ENCODE results near the gene JOSD1.
"Not testable (repeated sequence)": the region's sequence is repeated elsewhere in the genome, so short reads cannot be mapped to it uniquely, and the experiment has no call there.

JOSD1 gene

DNA sequence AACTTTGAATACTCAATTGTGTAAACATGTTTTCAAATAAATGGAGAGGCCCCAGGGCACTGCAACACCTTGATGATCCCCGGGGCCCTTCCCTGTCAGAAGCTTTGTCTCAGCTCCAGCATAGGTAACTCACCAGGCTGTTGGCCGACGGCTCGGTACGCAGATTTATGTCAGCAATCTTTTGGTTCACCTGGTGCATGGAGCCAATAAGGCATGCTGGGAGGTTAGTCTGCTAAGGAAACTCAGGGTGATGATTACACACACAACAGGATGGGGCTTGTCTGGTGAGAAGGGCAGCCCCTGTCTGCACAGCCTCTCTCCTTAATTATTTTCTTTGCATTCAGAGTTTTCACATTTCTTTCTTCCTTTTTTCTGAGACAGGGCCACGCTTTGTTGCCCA lies 55.3 kb downstream of the JOSD1 start:
- H3K9ac ChIP-seq (ENCODE audit: low read depth, low read length, poor library complexity) = no peak overlapping the region
- no peak overlapping the region for H3K4ac ChIP-seq (ENCODE audit: low read length)
- H3K4me3 ChIP-seq (ENCODE audit: low read length in 2 of 2) = no peak overlapping the region

DNA sequence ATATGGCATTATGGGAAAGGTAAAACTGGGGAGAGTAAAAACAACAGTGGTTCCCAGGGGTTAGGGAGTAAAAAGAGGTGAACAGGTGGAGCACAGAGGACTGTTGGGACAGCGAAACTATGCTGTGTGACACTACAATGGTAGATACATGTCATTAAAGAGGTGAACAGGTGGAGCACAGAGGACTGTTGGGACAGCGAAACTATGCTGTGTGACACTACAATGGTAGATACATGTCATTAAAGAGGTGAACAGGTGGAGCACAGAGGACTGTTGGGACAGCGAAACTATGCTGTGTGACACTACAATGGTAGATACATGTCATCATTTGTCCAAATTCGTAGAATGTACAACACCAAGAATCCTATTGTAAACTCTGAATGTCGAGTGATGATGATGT lies 56.5 kb downstream of the JOSD1 start:
- WGBS, 2 donors (ENCODE audit: extremely low coverage in 2 of 2, insufficient read length in 2 of 2, insufficient replicate concordance in 1 of 2) = no CpG with 5 or more reads among the region's 5 CpGs
- not testable (repeated sequence) for DNase-seq (ENCODE audit: low spot score); H3K4me3 ChIP-seq (ENCODE audit: low read length in 2 of 2); H2BK5ac ChIP-seq (ENCODE audit: low read length); H3K4me1 ChIP-seq (ENCODE audit: control insufficient read depth in 2 of 2, insufficient read depth in 1 of 2, low read depth in 1 of 2, low read length in 2 of 2); H4K91ac ChIP-seq (ENCODE audit: low read depth, low read length, poor library complexity); H2AFZ ChIP-seq (ENCODE audit: low read length); H2BK15ac ChIP-seq (ENCODE audit: low read length); H2AK5ac ChIP-seq (ENCODE audit: low read depth, low read length); H3K4ac ChIP-seq (ENCODE audit: low read length); H3K14ac ChIP-seq (ENCODE audit: low read length); H3K9me3 ChIP-seq (replicated peaks in 1 of 2; ENCODE audit: control insufficient read depth in 2 of 2, insufficient read depth in 1 of 2, low read depth in 1 of 2, low read length in 2 of 2); H3K79me1 ChIP-seq (ENCODE audit: low read depth, low read length); H3K23ac ChIP-seq (ENCODE audit: low read depth, low read length, poor library complexity); H3K18ac ChIP-seq (ENCODE audit: low read length); H2BK120ac ChIP-seq (ENCODE audit: low read depth, low read length); H2BK12ac ChIP-seq (ENCODE audit: low read length); H4K8ac ChIP-seq (ENCODE audit: low read depth, low read length); H3K27ac ChIP-seq (replicated peaks; ENCODE audit: low read length); H3K4me2 ChIP-seq (ENCODE audit: insufficient read depth, low read length, poor library complexity, severe bottlenecking); H3K27me3 ChIP-seq (ENCODE audit: control insufficient read depth in 3 of 3, insufficient read depth in 3 of 3, low read depth in 1 of 3, low read length in 3 of 3); H3K9ac ChIP-seq (ENCODE audit: low read depth, low read length, poor library complexity)
- peaks cover 20 to 32% of the 10 kb centered on the region in 2 donors for H3K36me3 ChIP-seq (replicated peaks in 1 of 2; ENCODE audit: control insufficient read depth in 2 of 2, insufficient read depth in 2 of 2, low read length in 2 of 2)

More for the DNA sequence above, 55.3 kb downstream of the JOSD1 start:
- Histone ChIP-seq H2BK12ac (ENCODE audit: low read length) (no peak overlapping the region), H3K36me3 (replicated peaks in 1 of 2; ENCODE audit: control insufficient read depth in 2 of 2, insufficient read depth in 2 of 2, low read length in 2 of 2) (peaks cover 21 to 36% of the 10 kb centered on the region in 2 donors), H3K23ac (ENCODE audit: low read depth, low read length, poor library complexity) (no peak overlapping the region), H3K18ac (ENCODE audit: low read length) (no peak overlapping the region), H2BK120ac (ENCODE audit: low read depth, low read length) (no peak overlapping the region), H3K9me3 (replicated peaks in 1 of 2; ENCODE audit: control insufficient read depth in 2 of 2, insufficient read depth in 1 of 2, low read depth in 1 of 2, low read length in 2 of 2) (peaks cover 0 to 2% of the 10 kb centered on the region in 2 donors), H3K4me2 (ENCODE audit: insufficient read depth, low read length, poor library complexity, severe bottlenecking) (no peak overlapping the region), H3K14ac (ENCODE audit: low read length) (no peak overlapping the region), H4K91ac (ENCODE audit: low read depth, low read length, poor library complexity) (no peak overlapping the region), H3K27ac (replicated peaks; ENCODE audit: low read length) (no peak overlapping the region), H2BK15ac (ENCODE audit: low read length) (no peak overlapping the region), H2BK5ac (ENCODE audit: low read length) (no peak overlapping the region), H3K27me3 (ENCODE audit: control insufficient read depth in 3 of 3, insufficient read depth in 3 of 3, low read depth in 1 of 3, low read length in 3 of 3) (no peaks in the 10 kb centered on the region), H3K79me1 (ENCODE audit: low read depth, low read length) (no peaks in the 10 kb centered on the region), H2AFZ (ENCODE audit: low read length) (no peak overlapping the region), H3K4me1 (ENCODE audit: control insufficient read depth in 2 of 2, insufficient read depth in 1 of 2, low read depth in 1 of 2, low read length in 2 of 2) (no peaks in the 10 kb centered on the region), H2AK5ac (ENCODE audit: low read depth, low read length) (no peak overlapping the region), H4K8ac (ENCODE audit: low read depth, low read length) (no peak overlapping the region)
- no CpG with 5 or more reads among the region's 6 CpGs for WGBS, 2 donors (ENCODE audit: extremely low coverage in 2 of 2, insufficient read length in 2 of 2, insufficient replicate concordance in 1 of 2)
- DNase-seq (ENCODE audit: low spot score) = no peak

DNA sequence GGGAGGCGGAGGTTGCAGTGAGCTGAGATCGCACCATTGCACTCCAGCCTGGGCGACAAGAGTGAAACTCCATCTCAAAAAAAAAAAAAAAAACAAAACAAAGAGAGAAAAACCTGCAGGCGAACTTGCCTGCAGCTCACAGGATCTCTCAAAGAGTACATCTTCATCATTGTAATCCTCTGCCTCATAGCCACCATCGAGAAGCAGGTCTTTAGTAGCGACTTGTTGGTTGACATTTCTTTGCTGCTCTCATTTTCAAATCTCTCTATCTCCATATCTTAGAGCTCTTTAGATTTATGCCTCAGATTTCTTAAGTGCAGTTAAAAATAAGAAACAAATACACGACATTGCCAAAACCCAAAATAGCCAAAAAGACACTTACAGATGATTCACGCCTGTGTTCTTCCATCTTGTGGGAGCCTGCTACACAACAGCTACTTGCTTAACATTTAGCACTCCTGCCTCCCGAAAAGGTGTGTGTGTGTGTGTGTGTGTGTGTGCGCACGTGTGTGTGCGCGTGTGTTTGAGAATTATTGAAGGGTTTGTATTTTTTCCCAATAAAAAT lies 59.2 kb downstream of the JOSD1 start:
- Histone ChIP-seq H3K9me3 (replicated peaks in 1 of 2; ENCODE audit: control insufficient read depth in 2 of 2, insufficient read depth in 1 of 2, low read depth in 1 of 2, low read length in 2 of 2) (peaks cover 0 to 2% of the 10 kb centered on the region in 2 donors), H3K4me1 (ENCODE audit: control insufficient read depth in 2 of 2, insufficient read depth in 1 of 2, low read depth in 1 of 2, low read length in 2 of 2) (no peaks in the 10 kb centered on the region), H2AK5ac (ENCODE audit: low read depth, low read length) (no peak overlapping the region), H3K4ac (ENCODE audit: low read length) (no peak overlapping the region), H3K14ac (ENCODE audit: low read length) (no peak overlapping the region), H3K36me3 (replicated peaks in 1 of 2; ENCODE audit: control insufficient read depth in 2 of 2, insufficient read depth in 2 of 2, low read length in 2 of 2) (peaks cover 25 to 44% of the 10 kb centered on the region in 2 donors), H3K4me3 (ENCODE audit: low read length in 2 of 2) (no peak overlapping the region), H3K27ac (replicated peaks; ENCODE audit: low read length) (no peak overlapping the region), H2AFZ (ENCODE audit: low read length) (no peak overlapping the region), H4K8ac (ENCODE audit: low read depth, low read length) (no peak overlapping the region), H3K23ac (ENCODE audit: low read depth, low read length, poor library complexity) (no peak overlapping the region), H2BK12ac (ENCODE audit: low read length) (no peak overlapping the region), H2BK5ac (ENCODE audit: low read length) (no peak overlapping the region), H2BK15ac (ENCODE audit: low read length) (no peak overlapping the region), H4K91ac (ENCODE audit: low read depth, low read length, poor library complexity) (no peak overlapping the region), H2BK120ac (ENCODE audit: low read depth, low read length) (no peak overlapping the region), H3K4me2 (ENCODE audit: insufficient read depth, low read length, poor library complexity, severe bottlenecking) (no peak overlapping the region), H3K27me3 (ENCODE audit: control insufficient read depth in 3 of 3, insufficient read depth in 3 of 3, low read depth in 1 of 3, low read length in 3 of 3) (no peaks in the 10 kb centered on the region), H3K18ac (ENCODE audit: low read length) (no peak overlapping the region), H3K79me1 (ENCODE audit: low read depth, low read length) (peaks cover 1% of the 10 kb centered on the region), H3K9ac (ENCODE audit: low read depth, low read length, poor library complexity) (no peak overlapping the region)
- no CpG with 5 or more reads among the region's 13 CpGs for WGBS, 2 donors (ENCODE audit: extremely low coverage in 2 of 2, insufficient read length in 2 of 2, insufficient replicate concordance in 1 of 2)
- no peak for DNase-seq (ENCODE audit: low spot score)

DNA sequence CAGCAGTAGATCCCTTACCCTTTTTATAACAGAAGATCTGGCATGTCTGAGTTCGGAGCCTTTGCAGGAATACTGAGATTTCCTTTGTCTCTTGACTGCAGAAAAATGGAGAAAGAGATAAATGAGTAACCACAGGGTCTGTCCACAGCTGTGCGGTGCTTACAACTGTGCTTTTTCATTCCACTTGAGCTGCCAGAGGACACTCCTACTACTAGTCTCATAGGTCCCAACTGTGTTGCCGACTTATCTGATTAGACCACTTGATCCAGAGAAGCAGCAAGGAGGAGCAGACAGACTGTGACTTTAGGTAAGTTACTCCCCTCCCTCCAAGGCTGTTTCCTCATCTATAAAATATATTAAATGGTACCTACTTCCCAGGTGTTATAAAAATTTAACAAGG lies 62.0 kb downstream of the JOSD1 start:
- Histone ChIP-seq H3K9me3 (replicated peaks in 1 of 2; ENCODE audit: control insufficient read depth in 2 of 2, insufficient read depth in 1 of 2, low read depth in 1 of 2, low read length in 2 of 2) (no peaks in the 10 kb centered on the region), H3K79me1 (ENCODE audit: low read depth, low read length) (peaks cover 1% of the 10 kb centered on the region), H2AK5ac (ENCODE audit: low read depth, low read length) (no peak overlapping the region), H4K91ac (ENCODE audit: low read depth, low read length, poor library complexity) (no peak overlapping the region), H3K9ac (ENCODE audit: low read depth, low read length, poor library complexity) (no peak overlapping the region), H3K36me3 (replicated peaks in 1 of 2; ENCODE audit: control insufficient read depth in 2 of 2, insufficient read depth in 2 of 2, low read length in 2 of 2) (peaks cover 29 to 59% of the 10 kb centered on the region in 2 donors), H4K8ac (ENCODE audit: low read depth, low read length) (no peak overlapping the region), H2AFZ (ENCODE audit: low read length) (no peak overlapping the region), H3K4me2 (ENCODE audit: insufficient read depth, low read length, poor library complexity, severe bottlenecking) (no peak overlapping the region), H3K23ac (ENCODE audit: low read depth, low read length, poor library complexity) (no peak overlapping the region), H3K4me1 (ENCODE audit: control insufficient read depth in 2 of 2, insufficient read depth in 1 of 2, low read depth in 1 of 2, low read length in 2 of 2) (no peaks in the 10 kb centered on the region), H2BK12ac (ENCODE audit: low read length) (no peak overlapping the region), H3K27ac (replicated peaks; ENCODE audit: low read length) (no peak overlapping the region), H2BK5ac (ENCODE audit: low read length) (no peak overlapping the region), H3K4ac (ENCODE audit: low read length) (no peak overlapping the region), H3K14ac (ENCODE audit: low read length) (no peak overlapping the region), H2BK15ac (ENCODE audit: low read length) (no peak overlapping the region), H3K18ac (ENCODE audit: low read length) (no peak overlapping the region), H3K27me3 (ENCODE audit: control insufficient read depth in 3 of 3, insufficient read depth in 3 of 3, low read depth in 1 of 3, low read length in 3 of 3) (no peaks in the 10 kb centered on the region), H2BK120ac (ENCODE audit: low read depth, low read length) (no peak overlapping the region), H3K4me3 (ENCODE audit: low read length in 2 of 2) (no peak overlapping the region)
- DNase-seq (ENCODE audit: low spot score) = no peak
- WGBS, 2 donors (ENCODE audit: extremely low coverage in 2 of 2, insufficient read length in 2 of 2, insufficient replicate concordance in 1 of 2) = no CpG with 5 or more reads among the region's 3 CpGs
